NK-92 treated with Interleukin-12 subunit alpha and Interleukin-12 subunit beta, amount 100 ng/mL, for 24 hours (cell line): Measurements from ENCODE around the gene NALCN.

Source experiments
- DNase-seq: peaks from one replicate; lab custom pipeline; 2025; lab: John Stamatoyannopoulos, UW

NALCN gene

DNA sequence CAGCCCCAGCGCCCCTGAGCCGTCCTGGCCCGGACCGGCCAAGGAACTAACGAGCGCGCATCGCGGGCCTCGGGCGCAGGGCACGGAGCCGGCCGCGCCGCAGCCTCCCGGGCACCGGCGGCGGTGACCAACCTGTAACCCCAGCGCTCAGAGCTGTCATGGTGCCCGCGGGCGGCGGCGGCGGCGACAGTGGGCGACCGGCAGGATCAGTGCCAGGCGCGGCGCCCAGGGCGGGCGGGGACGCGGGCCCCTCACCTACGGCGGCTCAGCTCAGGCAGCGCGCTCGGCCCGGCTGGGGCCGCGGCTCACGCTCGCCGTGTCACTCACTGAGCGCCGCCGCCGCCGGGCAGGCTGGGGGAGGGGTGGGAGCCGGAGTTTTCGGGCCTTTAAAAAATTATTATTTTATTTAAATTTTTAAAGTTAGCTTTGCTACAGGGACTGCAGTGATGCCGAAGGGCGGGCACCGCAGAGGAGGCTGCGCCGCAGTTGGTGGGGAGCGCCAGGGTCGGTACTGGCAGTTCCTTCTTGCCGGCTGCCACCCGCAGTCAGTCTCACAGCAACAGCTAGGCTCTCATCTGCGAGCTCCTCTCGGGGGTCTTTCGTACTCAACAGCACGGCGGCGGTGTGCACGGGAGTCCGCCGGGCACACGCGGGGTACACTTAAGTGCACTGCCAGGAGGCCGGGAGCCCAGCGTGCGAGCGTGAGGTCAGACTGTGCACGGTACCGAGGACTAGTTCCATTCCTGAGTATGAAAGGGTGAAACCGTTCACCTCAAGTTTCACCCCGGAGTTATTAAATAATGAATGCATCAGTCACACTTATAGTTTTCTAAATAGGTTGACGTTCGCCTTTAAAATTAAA lies at the start of gene NALCN:
TSS of gene NALCN (minus strand) at position 328 of the 862 bp plus-strand sequence. CDS start 17,382 bp downstream, outside the sequence.
- no peak for DNase-seq

DNA sequence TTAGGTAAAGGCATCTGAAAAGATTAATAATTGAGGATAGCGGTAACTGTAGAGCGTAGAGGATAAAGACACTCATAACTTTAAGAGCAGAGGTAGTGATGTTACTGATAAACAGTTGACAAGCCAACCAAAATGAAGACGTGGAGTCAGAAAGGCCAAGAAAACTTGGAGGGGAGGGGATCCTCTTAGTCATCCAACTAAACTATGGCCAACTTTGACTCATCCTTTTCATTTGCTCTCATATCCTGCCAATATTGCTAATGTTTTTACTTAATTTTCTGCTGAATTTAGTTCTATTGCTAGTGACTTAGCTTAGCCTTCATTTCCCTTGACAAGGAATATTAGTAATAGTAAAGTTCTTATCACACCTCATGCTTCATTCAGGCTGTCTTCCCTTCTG lies 49.6 kb upstream of the NALCN start:
- DNase-seq, result no peak

DNA sequence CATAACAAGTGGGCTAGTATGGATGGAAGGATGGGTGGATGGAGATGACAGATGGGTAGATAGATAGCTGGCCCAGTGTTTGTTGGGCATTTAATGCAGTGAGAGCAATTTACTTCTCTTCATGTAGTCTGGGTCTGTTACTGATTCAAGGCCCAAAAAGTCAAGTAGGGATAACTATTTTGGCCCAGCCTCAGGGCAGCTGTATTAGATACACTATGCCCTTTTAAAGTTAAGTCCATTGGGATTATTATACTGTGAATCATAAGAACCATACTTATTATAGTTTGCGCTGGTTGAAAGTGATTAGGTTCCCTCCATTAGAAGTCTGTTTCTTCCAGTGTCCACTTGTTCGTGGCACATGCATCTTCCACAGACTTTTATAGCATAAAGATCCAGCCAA lies 40.9 kb upstream of the NALCN start:
- no peak for DNase-seq

DNA sequence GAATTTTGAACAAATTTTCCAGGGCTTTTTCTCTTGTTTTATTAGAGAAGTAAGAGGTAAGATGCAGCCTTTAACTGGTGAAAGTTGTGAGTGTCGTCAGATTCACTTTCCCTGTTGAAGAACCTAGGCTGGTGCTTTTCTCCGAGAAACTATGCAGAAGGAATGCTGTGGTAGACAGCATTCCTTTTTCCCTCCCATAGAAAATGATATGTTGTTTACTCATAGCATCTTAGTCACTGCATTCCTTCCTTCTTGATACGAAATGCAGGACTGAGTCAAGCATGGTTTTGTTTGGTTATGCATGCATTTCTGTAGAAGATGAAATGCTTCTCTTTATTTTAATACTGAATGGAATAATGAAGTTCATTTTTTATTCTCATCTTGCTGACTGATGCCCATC lies 39.6 kb upstream of the NALCN start:
- DNase-seq, result no peak

DNA sequence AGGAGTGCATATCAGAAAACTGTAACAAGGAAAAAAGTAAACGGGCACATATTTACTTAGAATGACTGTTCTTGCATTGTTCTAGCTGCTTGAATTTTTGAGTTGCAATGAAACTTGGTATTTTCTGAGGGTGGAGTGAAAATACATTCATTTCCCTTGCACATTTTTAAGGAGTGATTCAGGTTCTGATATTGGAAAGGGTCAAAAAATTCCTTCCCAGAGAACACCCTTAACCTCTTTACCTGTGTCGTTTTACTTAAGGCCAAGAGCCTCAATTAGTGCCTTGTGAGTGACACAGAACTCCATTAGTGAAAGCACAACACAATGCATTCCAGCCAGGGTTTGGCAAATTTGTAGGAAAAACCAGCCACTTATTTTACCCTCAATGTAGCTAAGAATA lies 38.5 kb upstream of the NALCN start:
- DNase-seq, result no peak

DNA sequence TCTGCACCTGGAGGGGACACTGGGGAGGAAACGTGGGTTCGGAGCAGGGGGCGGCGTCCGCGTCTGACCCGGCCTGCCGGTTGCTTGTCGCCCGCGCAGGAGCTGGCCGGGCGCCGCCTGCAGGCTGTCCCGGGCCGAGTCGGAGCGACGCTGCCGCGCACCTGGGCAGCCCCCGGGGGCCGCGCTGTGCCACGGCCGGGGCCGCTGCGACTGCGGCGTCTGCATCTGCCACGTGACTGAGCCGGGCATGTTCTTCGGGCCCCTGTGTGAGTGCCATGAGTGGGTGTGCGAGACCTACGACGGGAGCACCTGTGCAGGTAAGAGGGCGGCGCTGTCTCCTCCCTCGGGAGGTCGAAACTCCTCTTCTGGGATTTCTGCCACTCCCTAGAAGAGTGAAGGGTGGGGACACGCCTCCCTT lies 37.5 kb upstream of the NALCN start:
- no peak for DNase-seq

DNA sequence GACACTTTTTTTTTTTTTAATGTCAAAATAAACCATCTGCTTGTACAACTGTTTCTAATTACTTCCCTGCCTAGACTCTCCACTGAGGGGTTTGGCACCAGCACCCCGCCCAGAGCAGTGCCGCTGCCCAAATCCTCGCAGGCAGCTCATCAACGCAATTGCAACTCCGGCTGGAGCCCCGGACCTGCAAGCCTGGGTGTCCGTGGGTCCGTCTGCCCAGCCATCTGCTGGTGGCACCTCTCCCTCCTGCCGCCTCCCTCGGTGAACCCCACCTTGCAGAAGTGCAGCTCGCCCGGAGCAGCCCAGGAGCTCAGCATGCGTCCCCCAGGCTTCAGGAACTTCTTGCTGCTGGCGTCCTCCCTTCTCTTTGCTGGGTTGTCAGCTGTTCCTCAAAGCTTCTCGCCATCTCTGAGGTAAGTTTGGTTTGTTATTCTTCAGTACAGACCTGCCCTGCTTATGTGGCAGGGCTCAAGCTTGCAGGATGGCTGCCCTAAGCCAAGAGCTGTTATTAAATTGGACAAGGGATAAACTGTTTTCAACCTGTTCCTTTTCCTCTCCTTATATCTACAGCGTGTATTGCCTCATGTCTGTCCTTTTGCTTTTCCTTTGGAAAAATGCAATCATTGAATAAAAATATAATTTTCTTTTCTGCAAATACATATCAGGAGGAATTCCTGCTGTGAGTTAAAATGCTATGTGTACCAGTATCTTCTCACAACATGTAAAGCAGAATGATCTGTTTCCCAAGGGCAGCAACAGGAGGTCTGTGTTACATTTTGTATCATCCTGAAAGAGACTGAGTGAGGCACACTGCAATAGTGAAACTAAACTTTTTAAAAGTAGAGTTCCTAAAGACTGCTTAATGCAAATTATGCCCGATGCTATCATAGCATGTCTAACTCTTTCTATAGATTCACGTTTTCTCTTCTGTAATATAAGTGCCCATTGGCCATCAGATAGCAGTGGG lies 36.5 kb upstream of the NALCN start, which contains the start of gene ITGBL1:
TSS of gene ITGBL1 (plus strand) at position 157 of the 967 bp plus-strand sequence. CDS start at position 316, 159 bp downstream.
- DNase-seq, result no peak

DNA sequence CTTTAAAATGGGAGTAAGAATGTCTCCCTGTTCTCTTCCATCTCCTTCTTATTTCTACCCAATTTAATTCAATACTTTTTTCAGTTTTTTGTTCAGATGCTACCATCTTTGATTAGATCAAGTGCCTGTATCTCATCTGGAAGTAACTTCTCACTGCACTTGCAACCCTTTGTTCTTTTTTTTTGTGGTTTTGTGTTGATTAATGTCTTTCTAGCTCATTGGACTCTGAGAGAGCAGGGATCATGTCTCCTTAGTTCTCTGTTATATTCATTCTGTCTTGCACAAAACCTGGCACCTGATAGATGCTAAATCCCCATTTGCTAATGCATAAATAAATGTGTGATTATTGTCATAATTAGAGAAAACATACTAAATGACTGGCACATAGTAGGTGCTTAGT lies 35.3 kb upstream of the NALCN start:
- DNase-seq, result no peak

DNA sequence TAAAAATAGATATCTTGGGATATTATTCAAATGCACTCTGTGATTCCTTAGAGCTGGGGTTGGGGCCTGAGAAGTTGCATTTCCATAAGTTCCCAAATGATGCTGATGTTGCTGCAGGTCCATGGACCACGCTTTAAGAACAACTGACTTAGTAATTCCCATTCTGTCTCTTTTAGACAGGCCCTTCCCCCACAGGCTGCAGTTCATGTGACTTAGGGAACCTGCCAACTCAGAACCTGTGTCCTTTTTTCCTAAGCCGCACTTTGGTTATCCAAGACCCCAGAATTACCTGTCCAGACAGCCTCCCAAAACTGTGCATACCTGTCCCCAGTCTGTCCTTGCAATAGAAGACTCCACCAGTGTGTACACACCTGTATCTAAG lies 34.4 kb upstream of the NALCN start:
- DNase-seq, result no peak

DNA sequence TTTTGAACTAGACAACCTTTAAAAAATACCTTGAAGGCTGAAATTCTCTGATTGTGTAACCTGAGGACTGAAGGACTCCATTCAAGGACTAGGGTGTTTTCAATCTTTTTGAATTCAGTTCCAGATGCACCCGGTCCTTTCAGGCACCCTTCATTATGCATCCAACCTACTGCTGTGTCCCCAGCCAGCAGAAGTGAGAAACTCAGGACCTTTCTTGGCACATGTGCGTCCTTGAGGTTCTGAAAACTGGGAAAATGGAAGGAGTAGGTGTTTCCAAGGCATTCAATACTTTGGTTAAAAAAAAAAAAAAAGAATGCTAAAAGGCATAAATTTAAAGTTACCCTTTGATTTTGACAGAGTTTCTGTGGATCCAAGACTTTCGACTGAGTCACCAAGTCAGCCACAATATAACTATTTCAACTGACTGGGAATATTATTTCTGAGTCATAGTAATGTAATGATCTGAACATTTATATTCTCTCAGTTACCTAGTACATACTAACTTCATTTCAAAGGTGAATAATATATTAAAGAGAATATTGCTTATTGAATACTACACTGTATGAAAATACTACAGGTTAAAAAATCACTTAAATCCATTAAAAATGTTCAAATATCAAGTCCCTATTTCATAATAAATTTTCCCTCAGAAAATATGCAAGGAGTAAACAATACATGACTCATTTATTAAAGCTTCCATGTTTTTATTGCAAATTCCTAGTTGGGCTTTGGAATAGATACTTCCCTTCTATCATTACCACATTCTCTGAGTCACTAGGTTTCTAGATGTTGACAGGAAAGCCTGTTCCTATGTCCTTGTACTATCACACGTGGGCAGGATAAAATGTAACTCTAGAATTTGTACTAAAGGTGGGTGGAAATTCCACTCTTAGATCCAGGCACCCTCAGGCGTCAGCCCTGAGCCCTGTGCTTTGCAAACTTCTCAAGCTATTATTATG lies 33.8 kb upstream of the NALCN start:
- DNase-seq, result no peak

DNA sequence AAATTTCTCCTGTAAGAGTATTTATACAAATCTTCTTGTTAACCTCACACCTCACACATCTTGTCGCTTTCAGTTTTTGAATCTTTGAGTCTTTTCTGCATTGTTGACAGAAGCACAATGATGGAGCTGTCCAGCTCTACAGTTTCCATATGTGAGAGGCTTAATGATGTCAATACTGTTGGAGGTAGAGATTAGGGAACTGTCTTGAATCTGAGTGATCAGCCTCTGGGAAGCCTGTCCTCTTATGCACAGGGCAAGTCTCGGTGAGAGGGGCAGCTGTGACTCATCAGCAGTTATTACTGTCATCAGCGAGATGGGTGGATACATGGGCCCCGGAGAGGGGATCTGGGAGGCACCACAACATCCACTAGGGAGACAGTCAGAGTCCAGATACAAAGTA lies 31.5 kb upstream of the NALCN start:
- DNase-seq, result no peak

DNA sequence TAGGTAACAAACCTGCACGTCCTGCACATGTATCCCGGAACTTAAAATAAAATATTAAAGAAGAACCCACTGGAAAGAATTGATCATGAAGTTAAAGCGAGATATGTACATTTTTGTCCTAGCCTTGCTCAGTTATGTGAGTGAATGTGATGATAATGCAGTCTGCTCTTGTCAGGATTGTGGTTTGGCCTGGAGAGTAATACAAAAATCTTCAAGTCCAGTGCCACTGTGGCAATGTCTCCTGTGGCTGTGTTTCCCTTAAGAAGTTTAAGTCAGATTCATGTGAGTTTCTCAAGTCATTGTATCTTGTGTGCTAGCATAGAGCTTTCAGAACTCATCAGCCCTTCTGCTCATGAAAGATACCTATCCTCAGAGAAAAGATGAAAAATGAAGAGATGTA lies 18.2 kb upstream of the NALCN start:
- no peak for DNase-seq

DNA sequence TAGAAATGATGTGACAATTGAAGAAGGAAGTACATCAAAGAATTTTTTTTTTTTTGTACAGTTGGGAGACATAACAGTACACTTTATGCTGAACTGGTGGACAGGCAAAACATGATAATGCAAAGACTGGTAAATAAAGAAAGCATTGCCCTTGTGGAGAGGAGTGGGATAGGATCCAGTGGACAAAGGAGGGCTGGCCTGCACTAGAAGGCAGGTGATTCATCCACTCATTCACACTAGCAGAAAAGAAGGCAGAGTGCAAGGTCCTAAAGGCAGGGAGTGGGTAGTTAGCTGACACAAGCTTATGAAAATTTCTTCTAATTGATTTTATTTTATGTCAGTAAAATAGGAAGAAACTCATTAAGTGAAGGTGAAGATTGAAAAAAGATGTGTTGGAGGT lies 17.6 kb upstream of the NALCN start:
- no peak for DNase-seq

DNA sequence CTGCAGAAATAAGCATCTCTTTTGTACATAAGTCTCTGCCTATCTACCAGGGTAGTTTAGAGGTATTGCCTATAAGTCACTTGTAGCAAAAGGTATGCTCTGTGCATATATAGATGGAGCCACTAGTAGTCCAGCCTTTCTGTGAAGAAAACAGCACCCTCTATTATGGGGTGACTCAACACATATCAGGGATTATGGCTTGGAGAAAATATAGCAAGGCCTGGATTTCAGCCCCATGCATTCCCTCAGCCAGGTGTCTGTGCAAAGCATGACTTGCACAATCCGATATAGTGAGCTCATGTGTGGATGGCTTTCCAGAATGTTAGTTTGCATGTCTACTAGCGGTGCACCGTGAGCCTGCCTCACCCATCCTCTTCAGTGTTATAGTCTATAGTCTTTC lies 13.4 kb upstream of the NALCN start:
- DNase-seq, result no peak

DNA sequence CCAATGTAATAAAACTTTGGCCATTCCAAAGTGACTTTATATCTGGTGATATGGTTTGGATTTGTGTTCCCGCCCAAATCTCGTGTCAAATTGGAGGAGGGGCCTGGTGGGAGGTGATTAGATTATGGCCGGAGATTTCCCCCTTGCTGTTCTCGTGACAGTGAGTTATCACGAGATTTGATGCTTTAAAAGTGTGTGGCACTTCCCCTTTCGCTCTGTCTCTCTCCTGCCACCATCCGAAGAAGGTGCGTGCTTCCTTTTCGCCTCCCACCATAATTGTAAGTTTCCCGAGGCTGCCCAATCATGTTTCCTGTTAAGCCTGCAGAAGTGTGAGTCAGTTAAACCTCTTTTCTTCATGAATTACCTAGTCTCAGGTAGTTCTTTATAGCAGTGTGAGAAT lies 9.3 kb upstream of the NALCN start:
- no peak for DNase-seq

DNA sequence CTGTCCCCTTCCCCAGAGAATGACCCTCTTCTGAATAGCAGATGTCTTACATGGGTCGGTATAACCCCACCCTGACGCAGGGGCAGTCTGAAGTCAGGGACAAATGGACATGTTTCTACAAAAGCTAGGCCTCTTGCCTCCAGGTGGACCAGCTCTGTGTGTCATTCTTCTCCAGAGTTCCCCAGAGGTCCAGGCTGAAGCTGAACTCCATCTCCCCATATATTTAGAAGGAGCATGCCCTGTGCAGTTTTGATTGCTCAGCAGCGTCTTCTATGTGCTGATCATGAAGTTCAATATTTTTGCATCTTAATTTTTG lies 8.8 kb upstream of the NALCN start:
- no peak for DNase-seq

DNA sequence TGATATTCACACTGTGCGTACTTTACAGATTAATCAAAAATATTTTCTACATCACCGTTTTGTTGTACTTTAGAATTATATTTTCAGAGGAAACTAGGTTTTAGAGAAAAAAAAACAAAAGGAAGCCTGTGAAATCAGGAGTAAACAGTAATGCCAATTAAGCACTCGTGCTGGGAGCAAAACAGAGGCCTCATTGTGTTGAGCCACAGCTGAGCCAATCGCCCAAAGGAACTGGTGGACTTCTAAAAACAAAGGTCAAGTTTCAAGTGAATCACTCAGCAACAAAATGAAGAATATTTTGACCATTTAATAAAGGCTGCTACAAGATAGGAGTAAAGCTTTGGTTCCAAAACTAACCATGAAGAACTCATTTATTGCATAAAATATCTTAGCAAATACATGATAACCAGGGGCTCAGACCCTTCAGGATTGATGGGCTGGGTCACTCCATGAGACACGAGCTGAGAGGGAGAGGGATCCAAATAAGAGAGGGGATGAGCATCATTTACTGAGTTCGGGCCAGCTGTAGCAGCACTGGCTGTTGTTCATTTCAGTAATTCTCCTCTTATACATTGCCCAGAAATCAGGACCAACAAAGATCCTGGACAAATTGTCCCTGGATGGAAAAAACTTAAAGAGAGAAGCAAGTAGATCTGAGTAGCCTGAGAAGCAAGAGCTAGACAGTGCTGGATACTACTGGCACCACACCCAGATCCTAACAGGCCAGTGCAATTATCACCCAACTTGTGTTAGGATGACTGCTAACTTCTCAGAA lies 8.3 kb upstream of the NALCN start:
- no peak for DNase-seq

DNA sequence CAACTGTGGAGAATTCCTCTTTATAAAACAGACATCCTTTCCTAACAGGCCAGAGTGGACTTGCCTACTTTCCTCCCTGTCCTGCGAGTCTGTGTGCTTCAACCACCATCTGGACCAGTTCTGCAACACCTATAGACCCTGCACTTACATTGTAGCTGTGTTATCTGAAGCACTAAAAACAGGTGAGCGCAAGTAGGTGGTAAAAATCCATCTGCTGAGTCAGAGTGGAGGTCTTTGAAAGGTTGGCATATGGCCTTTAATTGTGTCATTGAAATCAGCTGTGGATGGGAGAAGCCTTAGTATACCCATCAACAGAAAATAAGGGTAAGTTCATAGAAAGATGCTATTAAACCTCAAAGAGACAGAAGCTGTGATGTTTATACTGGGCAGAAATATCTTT lies 7.6 kb upstream of the NALCN start:
- DNase-seq, result no peak

DNA sequence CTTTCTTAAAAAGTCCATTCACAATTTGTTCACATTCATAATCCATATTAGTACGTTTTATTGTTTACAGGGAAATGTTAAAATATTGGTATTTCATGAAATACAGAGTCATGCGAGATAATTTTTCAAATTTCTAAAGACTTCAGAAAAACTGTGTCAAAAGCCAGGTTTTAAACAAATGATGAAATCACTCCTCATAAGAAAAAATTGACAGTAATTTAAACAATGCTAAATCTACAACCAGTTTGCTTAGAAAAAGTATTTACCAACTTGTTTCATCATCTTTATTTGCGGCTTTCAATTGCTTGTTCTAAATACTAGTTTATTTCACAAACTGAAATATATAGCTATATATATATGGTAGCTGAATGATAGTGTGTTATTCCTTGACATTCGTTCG lies 1.2 kb upstream of the NALCN start:
- DNase-seq, result no peak

DNA sequence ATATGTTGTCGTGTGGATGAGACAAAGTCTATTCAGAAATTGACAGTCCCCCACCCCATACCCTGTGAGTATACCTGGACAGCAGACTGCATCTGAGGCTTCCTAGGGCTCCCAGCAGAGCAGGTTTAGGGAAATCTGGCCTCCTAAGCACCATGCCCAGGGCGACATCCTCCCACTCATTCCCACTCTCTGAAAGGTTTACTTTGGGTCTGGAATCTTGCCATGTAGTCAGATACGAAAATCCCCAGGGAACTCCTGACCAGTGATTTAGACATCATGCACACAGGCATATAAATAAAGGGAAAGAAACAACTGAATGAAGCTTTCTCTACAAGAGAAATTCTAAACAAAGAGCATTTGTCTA lies 717 bp upstream of the NALCN start:
- no peak for DNase-seq
